Adrenal gland (tissue), 5 donors: ENCODE data around the gene TAF13.

Experiments used
- CTCF ChIP-seq, 6 experiments: fragments of 450-650 bp in 4 of 6; fragments of 200-600 bp in 2 of 6; sonication (generic) in 1 of 6; IDR thresholded peaks; 1 replicate in 5 of 6; 2 replicates in 1 of 6; pipeline versions ENCODE4 v1.5.1 to v1.8.0; 2016 to 2021; ENCODE audit warnings: antibody characterized with exemption in 6 of 6, mild to moderate bottlenecking in 2 of 6, moderate library complexity in 1 of 6
- POLR2A ChIP-seq, 2 donors: fragments of 450-650 bp; IDR thresholded peaks; one replicate each; pipeline ENCODE4 v1.6.1; 2017; ENCODE audit warnings: antibody characterized with exemption in 2 of 2, mild to moderate bottlenecking in 2 of 2, moderate library complexity in 1 of 2
- donor health status: DM: no; HTN: no; CAD: no.

- no peak for TF ChIP-seq POLR2A (IDR thresholded peaks at IDR 0.05)
- TF ChIP-seq CTCF (IDR thresholded peaks at IDR 0.05) = no peak
Measured at GRCh38 chr1:109065137-109065536, 10.7 kb downstream of the TAF13 start.
